ENCODE data around the gene MAPK4. TPM values are rescaled to one million over a fixed set of nuclear protein-coding genes. Genes with fewer than 3 reads are reported as not detected.

Gene MAPK4
- total RNA-seq, 1 donor from 2014 or later = 3.1 TPM

GRCh38 chr18:50679056-50679455 is 119.2 kb downstream of the MAPK4 start:
- TF ChIP-seq CTCF (IDR thresholded peaks at IDR 0.05; ENCODE audit: insufficient read depth, low read length, poor library complexity, severe bottlenecking) = no peak
- no peaks in the 10 kb centered on the region for H3K36me3 ChIP-seq (ENCODE audit: control insufficient read depth, insufficient read depth, low read length)
- H3K27me3 ChIP-seq (ENCODE audit: control insufficient read depth, insufficient read depth, low read length) = no peaks in the 10 kb centered on the region
- no peak overlapping the region for H3K4me3 ChIP-seq (ENCODE audit: low read depth, low read length)
- no peak for DNase-seq (ENCODE audit: low read depth)

- DNase-seq (ENCODE audit: low read depth) = no peak
- Histone ChIP-seq H3K4me3 (ENCODE audit: low read depth, low read length) (no peak overlapping the region), H3K27me3 (ENCODE audit: control insufficient read depth, insufficient read depth, low read length) (no peaks in the 10 kb centered on the region), H3K36me3 (ENCODE audit: control insufficient read depth, insufficient read depth, low read length) (no peaks in the 10 kb centered on the region)
- TF ChIP-seq CTCF (IDR thresholded peaks at IDR 0.05; ENCODE audit: insufficient read depth, low read length, poor library complexity, severe bottlenecking) = no peak
These were observed 119.8 kb downstream of the MAPK4 start for GRCh38 chr18:50679656-50680055.

DNA sequence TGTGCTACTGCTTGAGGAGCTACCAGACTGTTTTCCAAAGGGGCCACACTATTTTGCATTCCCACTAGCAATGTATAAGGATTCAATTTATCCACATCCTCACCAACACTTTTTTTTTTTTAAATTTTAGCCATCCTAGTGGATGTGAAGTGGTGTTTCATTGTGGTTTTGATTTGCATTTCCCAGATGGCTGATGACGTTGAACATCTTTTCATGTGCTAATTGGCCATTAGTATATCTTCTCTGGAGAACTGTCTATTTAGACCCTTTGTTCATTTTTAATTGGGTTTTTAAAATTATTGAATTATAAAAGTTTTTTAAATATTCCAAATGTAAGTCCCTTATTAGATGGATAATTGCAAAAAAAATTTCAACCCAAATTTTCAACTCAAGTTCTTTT is 121.1 kb downstream of the MAPK4 start:
- Histone ChIP-seq H3K4me3 (ENCODE audit: low read depth, low read length) (no peak overlapping the region), H3K27me3 (ENCODE audit: control insufficient read depth, insufficient read depth, low read length) (no peaks in the 10 kb centered on the region), H3K36me3 (ENCODE audit: control insufficient read depth, insufficient read depth, low read length) (no peaks in the 10 kb centered on the region)
- TF ChIP-seq CTCF (IDR thresholded peaks at IDR 0.05; ENCODE audit: insufficient read depth, low read length, poor library complexity, severe bottlenecking) = no peak
- DNase-seq (ENCODE audit: low read depth) = no peak

GRCh38 chr18:50682852-50683251 is 123.0 kb downstream of the MAPK4 start:
- TF ChIP-seq CTCF (IDR thresholded peaks at IDR 0.05; ENCODE audit: insufficient read depth, low read length, poor library complexity, severe bottlenecking) = no peak
- H3K36me3 ChIP-seq (ENCODE audit: control insufficient read depth, insufficient read depth, low read length) = no peaks in the 10 kb centered on the region
- H3K4me3 ChIP-seq (ENCODE audit: low read depth, low read length) = no peak overlapping the region
- H3K27me3 ChIP-seq (ENCODE audit: control insufficient read depth, insufficient read depth, low read length) = no peaks in the 10 kb centered on the region
- no peak for DNase-seq (ENCODE audit: low read depth)

GRCh38 chr18:50686409-50686808 is 126.5 kb downstream of the MAPK4 start:
- no peak overlapping the region for H3K4me3 ChIP-seq (ENCODE audit: low read depth, low read length)

More at GRCh38 chr18:50686409-50686808, 126.5 kb downstream of the MAPK4 start:
- Histone ChIP-seq H3K27me3 (ENCODE audit: control insufficient read depth, insufficient read depth, low read length) (no peaks in the 10 kb centered on the region), H3K36me3 (ENCODE audit: control insufficient read depth, insufficient read depth, low read length) (no peaks in the 10 kb centered on the region)
- no peak for DNase-seq (ENCODE audit: low read depth)
- TF ChIP-seq CTCF (IDR thresholded peaks at IDR 0.05; ENCODE audit: insufficient read depth, low read length, poor library complexity, severe bottlenecking) = no peak
